NCI-H748 treated with DMSO at 0.1 percent for 48 hours (cell line): ENCODE measurements around the gene NECTIN3.

Source experiments
- DNase-seq: peaks from one replicate; lab custom pipeline; 2025; lab: John Stamatoyannopoulos, UW

Gene NECTIN3

DNA sequence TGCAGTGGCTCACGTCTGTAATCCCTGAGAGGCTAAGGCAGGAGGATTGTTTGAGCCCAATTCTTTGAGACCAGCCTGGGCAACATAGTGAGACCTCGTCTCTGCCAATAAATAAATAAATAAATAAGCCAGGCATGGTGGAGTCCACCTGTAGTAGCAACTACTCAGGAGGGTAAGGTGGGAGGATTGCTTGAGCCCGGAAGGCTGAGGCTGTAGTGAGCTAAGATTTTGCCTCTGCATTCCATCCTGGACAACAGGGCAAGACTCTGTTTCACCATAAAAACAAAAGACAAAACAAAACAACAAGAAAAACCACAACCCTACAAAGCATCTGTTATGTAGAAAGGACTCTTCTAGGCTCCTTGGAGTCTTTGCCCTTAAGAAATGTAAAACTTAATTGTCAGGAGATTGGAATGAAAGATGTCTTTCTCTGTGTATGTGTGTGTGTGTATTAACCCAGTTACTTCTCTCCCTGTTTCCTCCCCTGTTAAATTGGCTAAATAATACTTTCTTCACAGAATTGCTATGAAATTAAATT, 9.5 kb downstream of the NECTIN3 start:
- DNase-seq, result no peak

- no peak for DNase-seq
These were observed 13.3 kb downstream of the NECTIN3 start for GRCh38 chr3:111084911-111085310.

DNA sequence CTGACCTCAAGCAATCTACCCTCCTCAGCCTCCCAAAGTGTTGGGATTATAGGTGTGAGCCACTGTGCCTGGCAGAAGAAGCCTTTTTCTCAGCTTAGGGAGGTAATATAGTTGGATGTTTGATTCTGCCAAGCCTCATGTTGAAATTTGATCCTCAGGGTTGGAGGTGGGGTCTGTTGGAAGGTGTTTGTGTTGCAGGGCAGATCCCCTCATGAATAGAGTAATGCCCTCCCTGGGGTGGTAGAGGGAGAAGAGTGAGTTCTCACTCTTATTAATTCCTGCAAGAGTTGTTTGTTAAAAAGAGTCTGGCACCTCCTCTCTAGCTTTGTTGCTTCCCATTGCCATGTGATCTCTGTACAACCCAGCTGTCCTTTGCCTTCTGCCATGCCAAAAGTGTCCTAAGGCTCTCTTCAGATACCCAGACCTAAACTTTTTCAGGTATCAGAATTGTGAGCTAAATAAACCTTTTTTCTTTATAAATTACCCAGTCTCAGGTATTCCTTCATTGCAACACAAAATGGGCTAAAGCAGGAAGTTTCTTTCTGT, 16.4 kb downstream of the NECTIN3 start:
- peak; percentile 24 for DNase-seq

GRCh38 chr3:111096487-111097209, 25.0 kb downstream of the NECTIN3 start:
- DNase-seq, result no peak

DNA sequence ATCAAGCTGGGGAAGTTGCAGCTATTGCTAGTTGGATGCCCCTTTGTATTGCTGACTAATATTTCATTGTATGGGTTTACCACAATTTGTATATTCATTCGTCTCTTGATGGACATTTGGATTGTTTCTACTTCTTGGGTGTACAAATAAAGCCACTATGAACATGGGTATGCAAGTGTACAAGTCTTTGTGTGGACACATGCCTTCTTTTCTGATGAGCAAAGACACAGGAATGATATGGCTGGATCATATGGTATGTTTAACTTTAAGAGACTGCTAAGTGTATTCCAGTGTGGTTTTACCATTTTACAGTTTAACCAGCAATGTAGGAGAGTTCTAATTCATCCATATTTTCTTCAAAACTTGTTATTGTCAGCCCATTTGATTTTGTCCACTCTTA, 32.2 kb downstream of the NECTIN3 start:
- no peak for DNase-seq

- no peak for DNase-seq
These were observed 35.5 kb downstream of the NECTIN3 start for GRCh38 chr3:111106993-111107661.

- DNase-seq, result no peak
These were observed 36.0 kb downstream of the NECTIN3 start for GRCh38 chr3:111107662-111108035.

GRCh38 chr3:111112913-111113312, 41.3 kb downstream of the NECTIN3 start:
- no peak for DNase-seq

DNA sequence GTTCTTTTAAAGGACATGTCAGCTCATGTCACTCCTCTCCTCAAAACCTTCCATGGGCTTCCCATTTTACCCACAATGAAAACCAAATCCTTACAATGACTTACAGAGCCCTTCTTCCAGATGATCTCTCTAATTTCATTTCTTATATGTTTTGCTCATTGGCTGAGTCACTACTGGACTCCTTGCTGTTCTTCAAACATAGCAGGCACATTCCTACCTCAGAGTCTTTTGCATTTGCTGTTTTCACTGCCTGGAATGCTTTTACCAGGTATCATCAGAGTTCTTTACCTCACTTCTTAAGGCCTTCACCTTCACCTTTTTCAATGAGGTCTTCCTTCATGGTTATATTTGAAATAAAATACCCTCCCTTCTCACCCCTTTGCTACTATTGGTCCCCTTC, 57.3 kb downstream of the NECTIN3 start:
- no peak for DNase-seq

DNA sequence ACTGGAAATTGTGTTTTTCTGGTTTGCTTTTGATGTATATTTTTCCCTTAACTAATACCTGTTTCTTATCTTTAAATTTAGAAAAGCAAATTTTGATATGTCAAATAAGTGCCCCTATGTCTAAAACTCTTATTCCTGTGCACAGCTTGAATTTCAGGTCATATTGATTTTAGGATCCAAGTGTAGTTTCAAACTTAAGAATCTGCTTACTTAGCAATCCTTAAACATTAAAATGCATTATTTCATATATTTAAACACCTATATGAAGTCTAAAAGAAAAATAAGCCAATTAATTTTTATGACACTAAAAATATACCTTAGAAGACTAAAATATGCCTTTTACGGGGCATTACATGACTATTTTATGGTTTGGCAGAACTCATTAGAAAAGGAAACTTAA, 59.2 kb downstream of the NECTIN3 start:
- DNase-seq, result no peak

DNA sequence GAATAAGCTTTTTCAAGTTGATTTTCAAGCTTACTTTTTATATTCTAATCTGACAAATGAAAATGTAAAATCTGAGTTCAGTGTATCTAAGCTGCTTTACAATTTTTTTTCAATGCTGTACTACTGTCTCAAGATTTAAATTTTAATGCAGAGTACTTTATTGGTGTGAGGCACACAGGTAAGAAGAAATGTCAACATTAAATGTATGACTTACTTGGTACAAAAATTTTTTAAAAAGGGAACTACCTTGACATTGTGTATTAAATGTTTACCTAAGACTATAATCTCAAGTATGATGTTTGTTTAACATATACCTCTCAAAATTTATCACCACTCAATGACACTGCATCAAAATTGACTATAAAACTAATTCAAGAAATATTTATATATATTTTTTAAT, 62.7 kb downstream of the NECTIN3 start:
- no peak for DNase-seq

DNA sequence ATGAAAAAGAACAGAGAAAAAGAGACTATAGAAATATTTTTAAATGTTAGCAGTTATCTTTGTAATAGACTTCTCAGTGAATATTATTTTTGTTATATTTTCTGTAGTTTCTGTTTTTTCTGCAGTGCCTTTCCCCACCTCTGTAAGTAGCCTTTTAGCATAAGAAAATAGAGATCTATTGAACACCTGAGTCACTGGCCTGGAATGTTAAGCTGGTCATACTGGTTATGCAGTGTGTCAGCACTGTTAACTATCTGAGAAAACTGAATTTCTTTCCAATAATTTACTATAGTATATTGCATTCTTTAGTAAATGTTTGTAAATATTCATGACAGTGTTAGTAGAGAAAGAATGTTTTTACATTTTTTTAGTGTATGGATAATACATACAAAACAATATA, 79.8 kb downstream of the NECTIN3 start:
- no peak for DNase-seq

- no peak for DNase-seq
These were observed 80.9 kb downstream of the NECTIN3 start for GRCh38 chr3:111152496-111152895.

- DNase-seq, result no peak
These were observed 84.9 kb downstream of the NECTIN3 start for GRCh38 chr3:111156517-111156916.

DNA sequence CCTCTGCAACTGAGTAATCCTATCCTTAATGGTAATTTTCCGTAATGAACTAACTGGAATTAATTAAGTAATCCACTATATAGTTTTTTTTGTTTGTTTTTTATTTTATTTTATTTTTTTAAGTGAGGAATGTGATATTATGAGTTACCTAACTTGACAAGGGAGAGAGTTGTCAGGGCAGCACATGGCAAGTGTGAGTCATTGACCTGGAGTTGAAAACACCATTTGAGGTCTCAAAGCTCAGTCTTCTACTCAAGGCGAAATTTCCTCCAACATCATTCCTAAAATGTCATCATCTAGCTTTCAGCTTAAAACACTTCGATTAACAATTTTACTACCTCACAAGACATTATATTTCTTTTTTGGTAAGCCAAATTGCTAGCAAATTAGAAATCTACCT, 87.8 kb downstream of the NECTIN3 start:
- no peak for DNase-seq

- no peak for DNase-seq
These were observed 93.0 kb downstream of the NECTIN3 start for GRCh38 chr3:111164621-111165020.

DNA sequence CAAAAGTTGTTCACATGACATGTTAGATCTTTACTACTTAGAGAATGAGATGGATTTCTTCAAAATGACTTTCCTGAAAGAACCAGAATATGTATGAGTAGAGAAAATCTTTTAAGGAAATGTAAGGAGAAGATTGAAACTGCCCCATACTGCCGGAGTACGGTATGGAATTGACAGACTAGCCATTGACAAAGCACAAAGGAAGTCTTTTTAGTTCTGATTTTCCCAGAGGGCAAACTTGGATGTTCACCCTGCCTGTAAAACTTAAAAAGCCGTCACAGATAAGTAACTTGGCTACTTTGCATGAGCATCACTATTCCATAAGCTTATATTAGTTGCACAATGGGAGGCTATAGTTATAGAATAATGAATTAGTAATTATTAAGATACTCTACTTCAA, 93.8 kb downstream of the NECTIN3 start:
- no peak for DNase-seq

GRCh38 chr3:111173328-111173900, 101.8 kb downstream of the NECTIN3 start:
- DNase-seq, result peak; percentile 46

- DNase-seq, result no peak
These were observed 102.3 kb downstream of the NECTIN3 start for GRCh38 chr3:111173906-111174305.

DNA sequence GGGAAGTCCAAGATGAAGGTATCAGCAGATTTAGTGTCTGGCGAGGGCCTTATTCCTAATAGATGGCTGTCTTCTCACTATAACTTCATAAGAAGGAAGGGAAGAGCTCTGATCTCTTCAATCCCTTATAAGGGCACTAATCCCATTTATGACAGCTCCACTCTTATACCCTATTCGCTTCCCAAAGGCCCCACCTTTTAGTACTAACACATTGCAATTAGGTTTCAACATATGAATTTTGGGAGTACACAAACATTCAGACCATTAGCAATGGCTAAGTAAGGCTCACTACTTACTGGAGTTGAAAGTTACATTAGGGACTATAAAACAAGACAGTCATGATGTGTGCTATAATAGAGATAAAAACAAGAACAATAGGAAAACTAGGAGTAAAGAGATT, 118.9 kb downstream of the NECTIN3 start:
- no peak for DNase-seq

- no peak for DNase-seq
These were observed 121.9 kb downstream of the NECTIN3 start for GRCh38 chr3:111193472-111193871.

GRCh38 chr3:111194048-111194447, 122.4 kb downstream of the NECTIN3 start:
- DNase-seq, result no peak

GRCh38 chr3:111197485-111197884, 125.9 kb downstream of the NECTIN3 start:
- DNase-seq, result no peak
